HG02798 (cell line): ENCODE measurements around the gene CTTNBP2NL.
A peak's percentile ranks its signal among the peaks of the same experiment; 100 is the strongest.

Experiments used
- ATAC-seq: cut with Tn5 transposase; IDR thresholded peaks from one replicate; pipeline ENCODE4 v1.9.1; 2021; ENCODE audit warnings: mild to moderate bottlenecking; ENCODE audit not compliant: unreplicated experiment, poor library complexity

Gene CTTNBP2NL

DNA sequence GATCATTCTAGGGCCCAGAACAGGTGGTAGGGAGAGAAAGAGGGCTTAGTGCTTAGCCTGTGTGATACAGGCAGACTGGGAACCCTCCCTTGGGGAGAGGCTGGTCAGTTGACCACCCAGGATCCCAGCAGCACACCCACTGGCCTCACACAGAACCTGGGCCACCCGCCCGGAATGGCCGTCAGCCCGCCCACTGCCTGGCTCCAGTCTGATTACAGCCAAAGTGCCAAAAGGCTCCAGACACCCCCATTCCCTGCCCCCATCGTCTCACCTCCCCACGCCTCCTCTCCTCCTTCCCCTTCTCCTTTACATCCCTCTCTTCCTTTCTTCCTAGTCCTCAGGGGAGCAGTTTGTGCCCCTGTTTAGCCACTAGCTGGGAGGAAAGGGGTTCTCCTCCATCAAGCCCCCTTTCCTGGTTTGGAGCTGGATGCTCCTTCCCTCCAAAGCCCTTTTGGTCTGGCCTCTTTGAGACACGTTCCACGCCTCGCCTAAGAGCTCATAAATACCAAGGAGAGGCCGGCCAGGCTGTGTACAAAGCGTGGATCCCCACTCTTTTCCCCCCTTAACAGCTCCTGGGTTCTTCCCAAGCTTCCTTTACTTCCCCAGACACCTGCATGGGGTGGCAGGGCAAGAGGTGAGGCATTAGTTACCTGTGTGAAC, 108.1 kb downstream of the CTTNBP2NL start:
- no peak for ATAC-seq

DNA sequence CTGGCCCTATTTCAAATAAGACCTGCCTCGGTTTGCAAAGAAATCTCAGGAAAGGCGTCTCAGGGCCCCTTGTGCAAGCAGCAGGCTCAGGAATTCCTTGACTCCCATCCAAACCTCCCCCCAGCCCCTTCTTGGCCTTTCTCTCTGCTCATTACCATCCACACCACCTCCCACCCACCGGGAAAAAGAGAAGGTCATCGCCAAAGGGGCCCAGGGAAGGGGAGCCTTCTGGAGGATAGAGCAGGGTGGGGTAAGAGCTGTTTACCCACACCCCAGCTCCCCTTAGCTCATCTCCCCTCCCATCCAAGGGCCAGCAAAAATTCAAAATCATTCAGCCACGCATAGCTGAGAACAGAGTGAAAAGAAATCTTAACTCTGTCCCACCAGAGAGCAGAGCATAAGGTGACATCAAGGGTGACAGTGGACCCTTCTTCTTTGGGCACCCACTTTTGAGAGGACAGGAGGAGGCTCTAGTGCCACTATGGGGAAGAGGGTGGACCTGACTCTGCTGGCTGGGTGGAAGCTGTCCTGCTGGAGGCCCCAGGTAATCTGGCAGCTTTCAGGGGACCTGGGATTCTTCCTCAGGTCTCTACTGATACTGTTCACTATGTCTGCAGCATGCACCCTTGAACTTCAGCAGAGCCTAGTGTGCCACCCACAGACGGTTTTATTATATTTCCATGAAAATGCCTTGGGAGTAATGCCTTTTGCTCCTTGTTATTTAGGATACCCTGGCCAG, 108.8 kb downstream of the CTTNBP2NL start:
- ATAC-seq: no peak

GRCh38 chr1:112505400-112505785, 109.4 kb downstream of the CTTNBP2NL start:
- ATAC-seq: no peak

DNA sequence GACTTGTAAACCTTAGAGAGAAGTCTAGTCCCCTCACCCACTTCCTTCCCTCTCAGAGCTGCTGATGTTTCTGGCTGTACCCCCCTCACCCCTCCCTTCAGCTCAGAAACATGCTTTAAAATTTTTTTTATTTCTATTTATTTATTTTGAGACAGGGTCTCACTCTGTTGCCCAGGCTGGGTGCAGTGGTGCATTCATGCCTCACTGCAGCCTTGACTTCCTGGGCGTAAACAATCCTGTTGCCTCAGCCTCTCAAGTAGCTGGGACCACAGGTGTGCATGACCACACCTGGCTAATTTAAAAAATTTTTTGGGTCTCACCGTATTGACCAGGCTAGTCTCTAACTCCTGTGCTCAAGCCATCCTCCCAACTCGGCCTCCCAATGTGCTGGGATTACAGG, 109.9 kb downstream of the CTTNBP2NL start:
- ATAC-seq: no peak

- no peak for ATAC-seq
These were observed 110.3 kb downstream of the CTTNBP2NL start for GRCh38 chr1:112506306-112506705.

DNA sequence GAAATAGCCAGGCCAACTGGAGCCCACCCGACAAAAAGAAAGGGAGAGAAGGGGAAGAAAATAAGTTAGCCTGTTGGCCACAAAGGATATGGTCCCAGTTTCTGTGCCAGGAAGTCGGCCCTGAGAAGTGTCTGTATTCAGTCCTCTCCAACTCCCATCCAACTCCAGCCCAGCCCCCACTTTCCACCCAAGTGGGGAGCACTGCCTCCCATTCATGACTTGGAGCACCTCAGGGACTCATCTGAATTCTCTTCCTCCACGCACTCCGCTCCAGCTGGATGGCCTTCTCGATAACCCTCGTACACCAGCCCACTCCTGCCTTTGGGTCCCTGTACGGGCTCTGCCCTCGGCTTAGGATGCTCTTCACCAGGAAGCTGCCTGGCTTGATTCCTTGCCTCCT, 110.7 kb downstream of the CTTNBP2NL start:
- no peak for ATAC-seq

GRCh38 chr1:112507336-112507735, 111.3 kb downstream of the CTTNBP2NL start:
- ATAC-seq: no peak

DNA sequence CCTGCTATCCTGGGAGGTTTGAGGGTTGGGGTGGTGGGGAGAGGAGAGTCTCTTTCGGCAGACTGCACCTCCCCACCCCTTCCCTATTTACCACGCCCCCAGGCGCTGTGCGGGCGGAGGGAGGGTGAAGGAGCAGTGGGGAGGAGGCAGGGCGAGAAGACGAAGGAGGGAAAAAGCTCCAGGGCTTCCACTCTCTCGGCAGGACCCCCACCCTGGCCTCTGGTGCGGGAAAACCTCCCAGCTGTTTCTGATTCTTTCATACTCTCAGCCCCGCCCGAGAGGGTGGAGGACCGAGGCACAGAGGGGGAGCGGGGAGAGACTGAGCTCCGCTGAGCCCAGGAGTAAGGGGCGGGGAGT, 111.9 kb downstream of the CTTNBP2NL start:
- no peak for ATAC-seq

DNA sequence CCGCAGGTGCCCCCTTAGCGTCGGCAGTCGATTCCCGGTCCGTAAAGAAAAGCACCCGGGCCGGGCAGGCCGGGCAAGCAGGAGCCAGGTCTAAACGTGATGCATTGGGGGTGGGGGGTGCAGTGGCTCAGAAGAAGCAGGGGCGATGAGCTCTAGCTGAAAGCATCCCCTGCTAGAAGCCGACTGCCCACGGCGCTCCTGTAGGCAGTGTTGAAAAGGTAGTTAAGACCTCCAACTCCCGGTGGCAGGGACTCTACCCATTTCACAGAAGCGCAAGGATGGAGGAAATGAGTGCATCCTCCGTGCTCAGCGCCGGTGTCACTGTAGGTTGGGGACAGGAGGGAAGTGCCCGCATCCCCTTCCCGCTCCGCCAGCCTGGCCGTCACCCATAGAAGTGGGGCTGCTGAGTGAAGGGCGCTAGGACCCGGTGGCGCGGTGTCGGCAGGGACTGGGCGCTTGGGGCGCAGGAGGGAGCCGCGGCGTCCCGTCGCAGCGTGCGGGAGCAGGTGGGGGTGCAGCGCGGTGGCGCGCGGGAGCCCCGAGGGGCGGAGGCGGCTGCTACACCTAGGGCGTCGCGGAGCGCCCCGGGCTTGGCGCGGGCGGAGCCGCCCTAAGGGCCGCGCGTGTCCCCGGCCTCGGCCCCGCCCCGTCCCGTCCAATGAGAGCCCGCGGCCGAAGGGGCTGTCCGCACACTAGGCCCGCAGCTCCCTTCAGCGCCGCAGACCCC, 112.4 kb downstream of the CTTNBP2NL start, which contains the start of gene WNT2B:
Gene WNT2B, plus strand, starts transcription at position 688 of the 727 bp plus-strand sequence. CDS start 298 bp downstream, outside the sequence.
- ATAC-seq: peak; percentile 53

- ATAC-seq: peak; percentile 21
These were observed 113.1 kb downstream of the CTTNBP2NL start for GRCh38 chr1:112509005-112509659.

DNA sequence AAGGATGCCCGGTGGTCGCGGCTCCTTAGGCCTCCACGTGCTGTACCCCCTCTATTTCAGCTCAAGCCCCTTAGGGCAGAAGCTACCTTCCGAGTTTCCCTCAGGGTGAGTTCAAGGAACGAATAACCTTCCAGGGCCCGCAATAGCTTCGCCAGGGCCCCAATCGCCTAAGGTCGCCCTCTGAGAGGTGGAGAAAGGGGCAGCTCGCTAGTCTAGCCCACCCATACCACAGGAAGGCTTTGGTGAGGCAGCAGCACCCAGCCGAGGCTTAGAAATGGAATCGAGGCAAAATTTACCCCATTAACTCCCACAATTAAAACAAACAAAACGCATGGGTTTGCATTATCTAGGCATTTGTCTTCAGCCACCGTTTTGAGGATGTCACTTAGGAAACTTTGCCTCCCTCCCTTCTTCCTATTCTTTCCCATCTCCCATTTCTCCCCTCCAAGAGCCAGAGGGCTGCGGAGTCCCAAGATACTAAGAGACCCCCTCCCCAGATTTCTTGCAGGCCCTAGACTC, 113.7 kb downstream of the CTTNBP2NL start:
- ATAC-seq: no peak

GRCh38 chr1:112510340-112510739, 114.3 kb downstream of the CTTNBP2NL start:
- ATAC-seq: no peak
